ENCODE data around the gene AOAH.

The AOAH gene

DNA sequence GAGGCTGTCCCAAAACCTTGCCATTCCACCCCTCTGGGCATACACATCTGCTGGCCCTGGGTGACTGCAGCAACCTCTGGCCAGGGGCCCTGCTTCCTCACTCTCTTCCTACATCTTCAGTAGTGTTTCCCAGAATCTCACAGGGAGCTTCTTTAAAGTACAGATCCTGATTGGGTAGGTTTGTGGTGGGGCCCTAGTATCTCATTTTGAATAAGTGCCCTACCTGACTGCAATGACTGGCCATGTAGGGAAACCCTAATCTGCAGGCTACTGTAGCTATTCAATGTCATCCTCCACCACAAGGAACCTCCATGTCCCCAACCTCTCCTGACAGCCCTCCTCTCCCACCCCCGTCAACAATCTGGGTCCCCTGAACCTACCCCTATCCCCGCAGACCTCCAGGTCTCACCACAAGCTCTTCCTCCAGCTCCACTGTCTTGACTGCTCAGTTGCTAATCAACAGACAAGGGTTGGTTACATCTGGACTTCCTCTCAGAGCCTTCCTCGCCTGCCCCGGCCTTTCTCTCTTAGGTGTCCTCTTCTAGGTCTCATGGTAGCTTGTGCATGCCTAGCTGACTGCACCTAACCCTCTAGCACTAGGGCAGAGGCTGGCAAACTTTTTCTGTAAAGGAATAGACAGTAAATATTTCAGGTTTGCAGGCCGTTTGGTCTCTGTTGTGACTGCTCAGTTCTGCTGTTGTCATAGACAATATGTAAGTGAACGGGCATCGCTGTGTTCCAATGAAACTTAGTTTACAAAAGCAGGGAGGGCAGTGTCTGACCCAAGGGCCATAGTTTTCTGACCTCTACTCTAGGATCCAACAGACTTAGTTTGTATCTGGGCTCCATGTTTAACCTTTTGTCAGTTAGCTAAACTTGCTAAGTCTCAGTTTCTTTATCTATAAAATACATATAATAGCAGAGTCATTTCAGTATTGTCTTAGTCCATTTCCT lies 121.1 kb downstream of the AOAH start:
- DNase-seq, result no peak

DNA sequence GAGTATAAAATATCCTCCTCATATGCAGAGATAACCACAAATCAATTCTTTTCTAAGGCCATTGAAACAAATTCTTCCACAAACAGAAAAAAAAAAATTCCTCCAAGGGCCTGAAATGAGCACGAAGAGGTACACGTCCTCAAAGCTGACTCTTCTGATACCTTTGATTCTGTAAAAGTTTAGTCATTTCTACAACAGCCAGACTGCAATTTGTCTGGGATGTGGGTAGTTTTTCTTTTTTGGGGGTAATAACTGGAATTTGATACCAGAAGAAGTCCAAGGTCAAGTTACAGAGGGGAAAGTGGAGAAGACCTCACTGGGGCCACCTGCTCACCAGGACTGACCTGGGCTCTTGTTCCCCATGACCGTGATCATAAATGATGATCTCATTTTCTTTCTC lies 121.8 kb downstream of the AOAH start:
- no peak for DNase-seq

DNA sequence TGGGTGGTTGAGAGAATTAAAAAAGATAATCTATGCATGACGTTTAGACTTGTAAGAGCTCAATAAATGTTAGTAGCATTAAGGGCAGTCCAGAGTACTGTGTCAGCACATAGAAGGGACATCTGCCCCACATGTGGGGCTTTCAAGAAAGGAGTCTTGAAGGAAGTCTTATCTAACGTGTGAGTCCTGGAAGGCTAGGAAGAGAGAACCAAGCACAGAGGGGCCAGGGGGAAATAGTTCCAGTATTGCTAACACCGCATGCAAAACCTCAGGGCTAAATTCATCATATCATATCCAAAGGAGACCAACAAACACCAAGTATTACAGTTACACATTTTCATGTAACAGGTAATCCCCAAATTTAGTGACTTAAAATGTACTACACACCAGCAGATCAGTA lies 122.7 kb downstream of the AOAH start:
- DNase-seq, result no peak

DNA sequence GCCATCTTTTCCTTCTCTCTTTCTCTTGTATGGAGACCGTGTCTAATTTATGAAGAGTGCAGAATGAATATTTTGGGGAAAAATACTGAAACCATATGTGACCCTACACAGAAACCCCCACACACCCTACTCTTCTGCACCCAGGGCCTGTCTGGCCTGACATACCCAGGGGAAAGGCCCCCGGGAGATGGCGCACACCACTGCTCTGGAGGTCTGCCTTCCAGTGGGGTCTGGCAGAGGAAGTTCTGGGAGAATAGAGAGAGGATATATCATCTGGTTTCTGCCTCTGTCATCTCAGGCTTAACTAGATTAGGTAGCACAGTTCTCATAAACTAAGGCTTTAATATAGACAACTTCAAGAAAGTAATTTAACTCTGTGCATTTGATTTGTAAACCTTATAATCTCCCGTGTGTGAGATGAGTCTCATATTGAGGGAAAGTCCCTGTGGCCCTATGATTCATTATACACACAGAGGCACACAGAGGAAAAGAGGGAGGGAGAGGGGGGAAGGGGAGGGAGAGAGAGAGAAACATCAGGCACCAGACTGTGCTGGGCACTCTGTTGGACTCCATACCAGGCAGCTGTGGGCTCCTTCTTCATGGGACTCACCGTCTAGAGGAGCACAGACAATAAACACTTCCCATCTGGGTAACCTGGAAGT lies 123.3 kb downstream of the AOAH start:
- peak in 1 of 56 donors; percentile 36 for DNase-seq

DNA sequence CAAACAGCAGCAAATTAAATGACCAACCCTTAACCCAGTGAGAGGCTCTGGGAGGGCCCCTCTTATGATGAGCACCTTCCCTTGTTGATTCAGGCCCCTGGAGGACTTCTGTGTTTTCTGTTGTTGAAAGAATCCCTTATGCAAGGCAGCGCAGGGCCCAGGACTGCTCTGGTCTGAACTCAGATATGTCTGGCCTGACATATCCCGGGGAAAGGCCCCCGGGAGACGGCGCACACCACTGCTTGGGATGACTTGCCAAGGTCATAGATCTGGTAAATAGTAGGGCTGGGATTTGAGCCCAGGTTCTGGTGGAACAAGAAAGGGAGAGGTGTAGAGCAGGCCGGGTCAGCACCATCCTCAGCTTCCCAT lies 124.0 kb downstream of the AOAH start:
- no peak for DNase-seq

DNA sequence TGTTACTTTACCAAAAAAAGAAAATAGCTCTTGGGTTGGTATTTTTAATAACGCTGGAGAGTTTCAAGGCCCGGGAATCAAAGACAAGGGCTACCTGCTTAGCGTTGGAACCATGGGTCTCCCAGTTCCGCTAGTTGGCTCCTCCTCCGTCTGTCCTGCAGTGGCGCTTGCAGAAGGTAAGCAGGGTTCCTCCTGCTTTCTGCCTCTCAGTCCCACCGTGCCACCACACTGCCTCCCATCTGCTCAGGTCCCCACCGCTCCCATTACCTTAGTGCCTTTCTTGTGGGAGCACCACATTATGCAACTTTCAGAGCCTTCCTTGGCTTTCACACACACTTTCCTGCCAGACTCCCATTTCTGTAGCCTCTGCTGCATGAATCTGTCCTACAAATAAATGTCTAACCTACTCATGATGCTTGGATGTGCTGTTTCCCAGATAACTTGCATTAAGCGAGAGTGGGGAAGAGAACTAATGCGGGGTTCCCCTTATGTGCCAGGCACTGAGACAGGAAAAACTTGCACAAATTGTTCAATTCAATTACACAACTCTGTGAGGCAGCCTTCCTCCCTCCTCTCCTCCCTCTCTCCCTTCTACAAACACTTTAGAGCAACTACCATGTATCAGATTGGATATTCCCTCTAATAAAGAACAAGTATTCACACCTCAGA lies 124.5 kb downstream of the AOAH start:
- DNase-seq, result no peak

DNA sequence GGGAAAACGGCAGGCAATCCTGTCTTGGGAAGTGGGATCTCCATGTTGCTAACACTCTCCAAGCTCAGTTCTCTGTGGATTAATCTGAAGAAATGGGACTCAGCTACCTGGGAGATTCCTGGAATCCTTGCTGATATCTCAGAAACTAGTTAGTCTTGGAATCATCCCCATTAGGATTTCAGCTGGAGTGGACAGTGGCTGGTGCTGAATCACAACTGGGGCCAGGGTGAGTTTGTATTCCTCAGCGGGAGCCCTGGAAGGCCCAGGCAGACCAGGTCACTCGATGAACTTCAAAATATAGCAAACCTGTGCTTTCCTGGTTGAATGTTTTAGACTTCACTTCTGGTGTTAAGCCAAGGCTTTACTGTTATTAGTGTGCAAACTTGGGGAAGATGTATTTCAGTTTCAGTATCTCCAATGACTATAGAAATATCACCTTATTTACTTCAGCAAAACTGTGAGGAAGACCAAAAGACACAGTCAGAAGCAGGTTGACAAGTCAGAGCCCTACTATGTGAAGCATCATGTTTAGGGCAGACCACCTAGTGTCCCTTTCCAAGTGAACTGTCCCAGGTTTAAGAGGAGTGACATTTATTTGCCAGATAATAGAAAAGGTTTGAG lies 126.1 kb downstream of the AOAH start:
- no peak for DNase-seq

DNA sequence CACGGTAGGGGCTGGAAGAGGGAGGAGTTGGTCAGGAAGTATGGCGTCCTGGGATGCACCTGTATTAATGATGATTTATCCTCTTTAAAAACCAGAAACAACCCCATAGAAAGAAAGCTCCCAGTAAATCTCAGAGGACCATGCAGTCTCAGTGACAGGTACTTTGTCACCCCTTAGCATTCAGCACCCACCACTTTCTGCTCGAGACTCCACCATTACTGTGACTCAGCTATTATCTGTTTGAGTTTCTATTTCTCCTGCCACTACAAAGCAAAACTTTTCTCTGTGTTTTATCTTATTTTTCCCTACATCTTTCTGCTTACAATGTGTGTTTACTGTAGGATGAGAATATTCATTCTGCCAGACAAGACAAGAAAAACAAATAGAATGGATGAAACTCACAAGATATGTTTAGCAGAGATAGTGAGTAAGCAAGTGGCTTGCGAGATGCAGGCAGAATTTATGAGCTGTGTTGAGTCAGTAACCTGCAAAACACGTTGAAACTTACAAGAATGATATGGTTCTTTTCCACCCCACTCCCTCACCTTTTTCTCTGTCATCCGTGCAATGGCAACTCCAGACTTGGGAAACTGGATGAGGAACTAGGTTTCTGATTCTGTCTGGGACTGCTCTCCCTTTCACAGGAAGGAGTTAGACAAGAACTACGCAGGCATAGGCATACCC lies 127.1 kb downstream of the AOAH start:
- no peak for DNase-seq

DNA sequence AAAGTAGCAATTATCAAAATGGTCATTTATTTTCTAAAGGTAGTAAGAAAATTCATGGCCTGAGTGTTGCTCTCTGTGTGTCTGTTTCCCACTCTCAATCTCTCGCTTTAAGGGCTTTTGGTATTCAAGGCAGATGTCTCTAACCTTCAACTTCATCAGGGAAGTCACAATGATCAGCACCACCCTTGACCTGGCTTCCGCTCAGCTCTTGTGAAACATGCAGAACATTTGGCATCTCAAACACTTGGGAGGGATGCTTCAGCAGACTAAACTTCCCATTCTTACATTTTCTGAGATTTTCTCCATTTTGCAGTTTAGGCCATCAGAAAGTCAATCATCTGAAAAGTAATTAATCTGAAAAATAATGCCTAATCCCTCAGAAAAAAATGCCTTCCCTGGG lies 129.8 kb downstream of the AOAH start:
- no peak for DNase-seq

DNA sequence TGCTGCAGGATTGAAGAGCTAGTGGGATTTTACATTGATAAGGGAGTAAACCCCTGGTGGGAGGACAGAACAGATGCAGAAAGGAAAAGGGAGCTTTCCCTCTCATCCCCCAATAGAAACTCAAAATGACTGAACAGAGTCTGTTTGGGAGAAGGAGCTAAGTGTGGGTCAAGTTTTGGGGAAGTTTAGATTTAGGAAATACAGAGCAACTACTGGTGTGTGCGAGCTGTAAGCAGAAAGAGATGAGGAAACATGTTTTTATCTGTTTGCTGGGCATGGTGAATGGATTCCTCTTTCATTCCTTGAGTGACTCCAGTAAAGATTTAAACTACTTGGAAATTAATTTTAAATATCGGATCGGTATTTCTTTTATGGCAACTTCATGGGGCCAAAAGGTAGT lies 132.7 kb downstream of the AOAH start:
- no peak for DNase-seq

DNA sequence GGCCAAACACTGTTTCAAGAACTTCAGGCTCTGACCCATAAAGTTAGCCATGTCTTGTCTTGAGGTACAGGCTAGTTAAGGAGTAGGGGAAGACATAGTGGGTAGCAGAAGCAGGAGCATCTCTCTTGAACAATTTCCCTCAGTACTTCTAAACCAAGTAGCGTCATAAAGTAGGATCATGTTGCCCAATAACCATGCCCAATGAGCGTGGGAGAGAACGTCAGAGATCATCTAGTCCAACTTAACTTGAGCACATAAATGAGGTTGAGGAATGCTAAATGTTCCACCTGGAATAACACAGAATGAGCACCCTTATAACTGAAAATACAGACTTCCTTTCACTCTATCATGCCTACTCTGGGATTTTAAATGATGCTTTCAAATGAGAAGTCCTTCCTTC lies 134.9 kb downstream of the AOAH start:
- no peak for DNase-seq

DNA sequence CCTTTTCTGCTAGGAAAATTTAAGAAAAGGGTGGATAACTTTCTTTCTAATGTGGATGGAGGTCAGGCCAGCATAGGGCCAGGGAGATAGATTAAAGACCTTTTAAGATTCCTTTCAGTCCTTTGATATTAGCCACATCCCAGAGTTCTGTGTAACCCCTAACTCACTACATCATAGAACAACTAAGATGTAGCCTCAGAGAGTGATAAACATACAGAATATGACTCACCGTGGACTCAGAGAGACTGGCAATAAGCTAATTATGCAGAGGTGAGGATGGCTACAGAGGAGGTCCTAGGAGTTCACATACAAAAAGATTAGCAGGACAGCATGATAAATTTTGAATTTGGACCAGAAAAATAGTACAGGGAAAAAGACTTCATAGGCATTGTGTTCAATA lies 141.0 kb downstream of the AOAH start:
- DNase-seq, result no peak

DNA sequence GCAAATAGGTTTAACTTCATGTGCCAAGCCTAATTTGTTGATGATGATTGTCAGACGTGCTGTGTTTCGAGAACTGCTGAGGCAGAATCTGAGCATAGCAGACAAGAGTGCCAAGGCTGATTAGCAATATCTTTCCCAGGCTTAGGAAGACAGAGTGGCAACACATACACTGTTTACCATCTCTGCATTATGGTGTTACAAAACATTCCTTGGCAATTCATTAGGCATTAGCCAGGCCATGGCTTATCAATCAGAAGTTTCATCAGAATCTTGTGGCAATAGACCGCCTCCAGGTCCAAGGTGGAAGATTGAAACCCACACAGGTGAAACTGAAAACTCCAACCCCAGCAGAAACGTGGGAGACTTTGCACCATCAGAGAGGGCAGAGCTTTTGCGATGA lies 148.5 kb downstream of the AOAH start:
- DNase-seq, result no peak

DNA sequence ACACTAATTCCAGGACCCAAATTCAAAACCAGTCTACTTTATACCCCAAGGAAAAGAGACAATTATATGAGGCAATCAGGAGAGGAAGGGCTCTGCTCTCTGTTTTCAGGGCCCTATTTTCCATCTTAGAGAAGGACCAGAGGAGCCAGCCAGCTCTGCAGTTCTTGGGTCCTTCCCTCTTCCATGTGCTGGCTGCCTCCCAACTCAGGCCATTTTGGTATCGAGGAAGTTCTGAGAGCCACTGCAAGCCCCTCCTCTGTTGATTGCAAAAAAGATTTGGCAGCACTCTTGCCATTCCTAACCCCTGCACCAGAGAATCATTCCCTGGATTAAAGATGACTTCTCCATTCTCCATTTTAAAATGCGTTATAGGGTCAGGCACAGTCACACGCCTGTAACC lies 151.2 kb downstream of the AOAH start:
- DNase-seq, result no peak

DNA sequence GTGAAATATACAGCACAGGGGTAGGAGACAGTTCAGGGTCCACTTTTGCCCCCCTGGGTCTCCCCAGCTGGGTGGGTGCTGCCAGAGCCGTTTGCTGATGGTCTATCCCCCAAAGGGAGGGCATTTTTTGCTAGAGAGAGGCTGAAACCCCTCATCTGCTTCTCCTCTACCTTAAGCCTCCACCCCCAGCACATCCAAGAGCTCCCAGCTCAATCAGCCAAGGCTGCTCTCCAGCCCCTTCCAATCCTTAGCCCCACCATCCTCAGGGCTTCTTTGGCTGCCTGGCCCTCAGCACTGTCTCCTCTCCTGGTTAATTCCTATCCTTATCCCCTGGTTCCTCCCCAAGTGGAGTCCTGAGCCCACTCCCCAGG lies 153.1 kb downstream of the AOAH start:
- DNase-seq, result no peak

DNA sequence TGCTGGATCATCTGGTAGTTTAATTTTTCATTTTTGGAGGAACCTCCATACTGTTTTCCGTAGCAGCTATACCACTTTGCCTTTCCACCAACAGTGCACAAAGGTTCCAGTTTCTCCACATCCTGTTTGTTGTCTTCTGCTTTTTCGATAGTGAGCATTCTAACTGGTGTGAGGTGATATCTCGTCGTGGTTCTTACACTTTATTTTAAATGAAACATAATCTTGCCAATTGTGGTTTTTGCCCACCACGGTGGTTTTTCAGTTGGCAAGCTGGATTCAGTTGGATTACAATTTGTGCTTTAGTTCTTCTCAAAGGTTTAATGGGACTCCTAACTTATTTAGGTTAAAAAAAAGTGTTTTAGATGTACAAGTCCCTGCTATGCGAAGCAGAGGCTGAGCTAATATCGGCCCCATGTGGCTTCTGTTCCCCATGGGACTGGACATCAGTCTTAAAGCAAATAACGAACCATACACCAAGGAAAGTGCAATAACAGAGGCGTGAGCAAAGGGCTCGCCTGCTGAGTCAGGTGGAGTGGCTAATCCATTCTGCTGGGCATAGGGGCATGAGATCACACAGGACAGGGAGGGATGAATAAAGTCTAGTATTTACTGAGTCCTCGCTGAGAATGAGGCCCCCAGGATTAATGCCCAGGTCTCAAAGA lies 153.6 kb downstream of the AOAH start:
- DNase-seq, result no peak

DNA sequence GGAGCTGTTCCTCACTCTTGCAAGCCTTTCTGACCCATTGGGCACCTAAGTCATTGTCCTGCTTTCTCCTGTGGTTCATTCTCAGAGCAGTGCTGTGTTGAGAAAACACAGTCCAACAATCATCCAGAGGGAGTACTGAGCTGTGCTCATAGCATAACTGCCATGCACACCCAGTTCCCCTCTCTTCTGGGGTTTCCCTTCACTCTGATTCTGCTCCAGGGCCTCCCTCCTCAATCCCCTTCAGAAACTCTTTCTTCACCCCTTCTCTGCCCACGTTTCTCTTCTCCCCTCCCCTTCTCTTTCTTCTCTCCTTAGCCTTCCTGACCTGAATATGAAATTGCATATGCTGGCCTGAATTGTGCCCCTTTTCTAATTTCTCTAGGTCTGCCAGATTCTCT lies 155.8 kb downstream of the AOAH start:
- no peak for DNase-seq

DNA sequence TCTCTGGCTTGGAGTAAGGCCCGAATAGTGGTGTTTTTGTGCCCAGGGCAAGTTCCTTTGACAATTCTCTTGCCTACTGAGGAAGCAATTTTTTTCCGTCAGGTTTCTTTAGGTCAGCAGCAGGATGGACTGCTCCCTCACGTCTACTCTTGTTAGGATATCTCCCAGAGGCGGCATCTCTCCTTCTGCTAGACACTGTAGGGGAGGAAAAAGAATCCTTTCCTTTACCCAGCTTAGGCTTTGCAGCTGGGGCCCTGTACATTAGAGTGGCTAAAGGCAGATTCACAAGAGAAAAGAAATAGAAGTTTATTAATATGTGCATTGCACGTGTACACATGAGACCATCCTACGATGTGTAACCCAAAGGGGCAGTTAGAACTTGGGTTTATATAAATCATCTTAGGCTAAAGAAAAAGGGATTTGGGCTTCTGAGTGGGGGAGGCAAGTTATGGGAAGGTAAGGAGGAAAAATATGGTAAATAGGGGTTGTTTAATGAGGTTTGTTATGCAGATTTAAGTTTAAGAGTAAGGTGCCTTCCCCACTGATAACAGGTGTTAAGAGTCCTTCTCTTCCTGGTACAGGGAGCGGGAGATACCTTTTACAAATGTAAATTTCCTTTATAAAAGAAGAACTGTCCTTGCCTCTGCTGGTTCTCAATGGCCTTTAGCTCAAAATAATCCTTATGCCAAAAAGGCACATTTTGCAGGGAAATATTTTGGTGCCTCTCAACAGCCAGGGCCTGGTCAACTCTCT lies 156.4 kb downstream of the AOAH start:
- no peak for DNase-seq

DNA sequence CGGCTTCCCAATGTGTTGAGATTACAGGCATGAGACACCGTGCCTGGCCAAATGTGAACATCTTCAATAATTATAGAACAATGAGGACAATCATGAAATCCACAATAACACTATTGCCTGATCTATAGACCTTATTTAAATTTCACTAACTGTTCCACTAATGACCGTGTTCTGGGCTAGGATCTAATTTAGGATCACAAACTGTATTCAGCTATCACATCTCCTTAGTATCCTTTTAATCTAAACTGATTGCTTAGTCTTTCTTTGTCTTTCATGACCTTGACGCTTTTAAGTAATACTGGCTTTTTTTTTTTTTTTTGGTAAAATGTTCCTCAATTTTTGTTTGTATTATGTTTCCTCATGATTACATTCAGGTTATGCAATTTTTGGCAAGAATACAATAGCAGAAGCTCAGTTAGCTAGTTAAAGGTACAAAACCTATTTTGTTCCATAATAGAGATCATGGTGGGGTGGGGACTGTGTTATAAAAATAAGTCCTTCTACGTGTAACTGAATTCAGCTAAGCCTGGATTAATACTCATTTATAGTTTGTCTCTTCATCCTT lies 158.4 kb downstream of the AOAH start:
- no peak for DNase-seq

DNA sequence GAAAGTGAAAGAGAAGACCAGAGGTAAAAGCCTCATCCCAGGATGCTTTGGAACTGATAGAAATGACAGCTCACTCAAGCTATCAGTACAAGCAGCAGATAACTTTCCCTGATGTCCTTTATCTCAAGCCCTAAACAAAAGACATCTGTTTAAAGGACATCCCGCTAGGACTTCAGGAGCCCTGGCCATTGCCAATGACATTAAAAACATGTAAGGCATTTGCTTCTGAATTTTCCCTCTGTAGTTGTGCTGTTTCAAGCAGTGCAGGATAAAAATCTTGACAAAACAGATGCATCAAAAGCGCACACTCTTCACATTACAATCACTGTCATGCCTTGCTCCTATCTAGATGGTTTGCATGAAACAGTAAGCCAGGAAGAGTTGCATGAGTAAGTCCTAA lies 159.8 kb downstream of the AOAH start:
- DNase-seq, result no peak

Data from amygdala (tissue), 56 donors.